Mesendoderm (in vitro differentiated cells): ENCODE data around the gene MVK.

Source experiments
- DNase-seq: peaks from one replicate; pipeline ENCODE4 v3.0.0; 2013
- H2AK5ac ChIP-seq: 2 replicates; pipeline ENCODE4 v1.6.1; 2013; ENCODE audit warnings: low read length, inconsistent platforms
- H2BK120ac ChIP-seq: 2 replicates; pipeline ENCODE4 v1.6.1; 2013; ENCODE audit warnings: low read depth, mild to moderate bottlenecking, low read length, moderate library complexity, mixed read lengths
- H2BK15ac ChIP-seq: replicated peaks from 2 replicates; pipeline ENCODE4 v1.6.1; 2013; ENCODE audit warnings: low read depth, mild to moderate bottlenecking, moderate library complexity
- H2BK5ac ChIP-seq: 2 replicates; pipeline ENCODE4 v1.6.1; 2013; ENCODE audit warnings: low read length, inconsistent platforms
- H3K18ac ChIP-seq: 2 replicates; pipeline ENCODE4 v1.6.1; 2013; ENCODE audit warnings: mild to moderate bottlenecking, low read length, mixed read lengths
- H3K23ac ChIP-seq: one replicate; pipeline ENCODE4 v1.6.1; 2013; ENCODE audit warnings: low read length
- H3K27ac ChIP-seq: 2 replicates; pipeline ENCODE4 v1.5.1; 2013; ENCODE audit warnings: low read depth, mild to moderate bottlenecking, inconsistent platforms, low read length, moderate library complexity
- H3K27me3 ChIP-seq: 2 replicates; pipeline ENCODE4 v1.6.1; 2013; ENCODE audit warnings: low read length, control low read depth, mild to moderate bottlenecking, inconsistent platforms; ENCODE audit not compliant: insufficient read depth, poor library complexity
- H3K36me3 ChIP-seq: 2 replicates; pipeline ENCODE4 v1.6.1; 2013; ENCODE audit warnings: low read length, inconsistent platforms; ENCODE audit not compliant: control insufficient read depth, insufficient read depth
- H3K4ac ChIP-seq: one replicate; pipeline ENCODE4 v1.6.1; 2013; ENCODE audit warnings: low read depth, mild to moderate bottlenecking, low read length, moderate library complexity
- H3K4me1 ChIP-seq: 2 replicates; pipeline ENCODE4 v1.6.1; 2013; ENCODE audit warnings: low read depth, low read length, inconsistent platforms; ENCODE audit not compliant: control insufficient read depth
- H3K4me2 ChIP-seq: 2 replicates; pipeline ENCODE4 v1.6.1; 2013; ENCODE audit warnings: low read length
- H3K4me3 ChIP-seq: 2 replicates; pipeline ENCODE4 v1.5.1; 2013; ENCODE audit warnings: mild to moderate bottlenecking, low read length
- H3K56ac ChIP-seq: one replicate; pipeline ENCODE4 v1.6.1; 2013; ENCODE audit warnings: low read length
- H3K79me1 ChIP-seq: 2 replicates; pipeline ENCODE4 v1.6.1; 2013; ENCODE audit warnings: low read length, inconsistent platforms
- H3K79me2 ChIP-seq: 2 replicates; pipeline ENCODE4 v1.6.1; 2013; ENCODE audit warnings: mild to moderate bottlenecking, low read length; ENCODE audit not compliant: control insufficient read depth, insufficient read depth
- H3K9ac ChIP-seq: 2 replicates; pipeline ENCODE4 v1.6.1; 2013; ENCODE audit warnings: low read length, inconsistent platforms
- H4K5ac ChIP-seq: one replicate; pipeline ENCODE4 v1.6.1; 2013; ENCODE audit warnings: low read length
- H4K8ac ChIP-seq: one replicate; pipeline ENCODE4 v1.6.1; 2013; ENCODE audit warnings: low read depth, mild to moderate bottlenecking, control low read depth, low read length, moderate library complexity
- WGBS: extraction: QIAGEN DNeasy Blood & Tissue Kit; methylation state at CpG from one replicate; pipeline ENCODE4 v1.1.7; 2013; ENCODE audit warnings: low lambda C conversion rate, missing lambda C conversion rate; ENCODE audit not compliant: insufficient coverage; ENCODE audit errors: extremely low coverage; 5-methylcytosine and 5-hydroxymethylcytosine counted together

Gene MVK

DNA sequence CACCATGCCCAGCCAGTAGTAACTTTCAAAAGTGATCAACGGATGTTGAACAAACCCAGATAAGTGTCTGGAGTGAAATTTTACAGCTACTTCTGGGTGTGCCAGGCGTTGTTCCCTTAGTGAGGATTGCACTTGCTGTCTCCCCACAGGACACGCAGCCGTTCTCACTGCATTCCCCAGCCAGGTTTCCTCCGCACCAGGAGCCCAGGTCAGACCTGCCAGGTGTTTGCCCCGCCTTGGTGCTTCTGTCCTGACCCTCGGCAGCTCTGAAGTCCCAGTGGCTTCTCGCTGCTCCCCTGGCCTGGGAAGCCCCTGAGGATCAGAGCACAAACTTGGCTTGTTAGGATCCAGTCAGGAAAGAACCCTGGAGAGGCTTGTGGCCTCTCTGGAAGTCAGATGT, 36.5 kb upstream of the MVK start:
- WGBS, result no CpG with 5 or more reads among the region's 8 CpGs
- Histone ChIP-seq H3K23ac (no peak overlapping the region), H4K8ac (no peak overlapping the region), H4K5ac (no peak overlapping the region), H3K4me2 (no peak overlapping the region), H3K4ac (no peak overlapping the region), H3K36me3 (no peaks in the 10 kb centered on the region), H3K4me1 (no peaks in the 10 kb centered on the region), H3K79me1 (no peaks in the 10 kb centered on the region), H3K56ac (no peak overlapping the region), H2BK15ac (no peak overlapping the region), H2AK5ac (no peak overlapping the region), H3K4me3 (no peak overlapping the region), H3K18ac (no peak overlapping the region), H3K79me2 (no peaks in the 10 kb centered on the region), H2BK120ac (no peak overlapping the region), H3K9ac (no peak overlapping the region), H3K27ac (no peak overlapping the region), H3K27me3 (no peaks in the 10 kb centered on the region), H2BK5ac (no peak overlapping the region)
- no peak for DNase-seq

DNA sequence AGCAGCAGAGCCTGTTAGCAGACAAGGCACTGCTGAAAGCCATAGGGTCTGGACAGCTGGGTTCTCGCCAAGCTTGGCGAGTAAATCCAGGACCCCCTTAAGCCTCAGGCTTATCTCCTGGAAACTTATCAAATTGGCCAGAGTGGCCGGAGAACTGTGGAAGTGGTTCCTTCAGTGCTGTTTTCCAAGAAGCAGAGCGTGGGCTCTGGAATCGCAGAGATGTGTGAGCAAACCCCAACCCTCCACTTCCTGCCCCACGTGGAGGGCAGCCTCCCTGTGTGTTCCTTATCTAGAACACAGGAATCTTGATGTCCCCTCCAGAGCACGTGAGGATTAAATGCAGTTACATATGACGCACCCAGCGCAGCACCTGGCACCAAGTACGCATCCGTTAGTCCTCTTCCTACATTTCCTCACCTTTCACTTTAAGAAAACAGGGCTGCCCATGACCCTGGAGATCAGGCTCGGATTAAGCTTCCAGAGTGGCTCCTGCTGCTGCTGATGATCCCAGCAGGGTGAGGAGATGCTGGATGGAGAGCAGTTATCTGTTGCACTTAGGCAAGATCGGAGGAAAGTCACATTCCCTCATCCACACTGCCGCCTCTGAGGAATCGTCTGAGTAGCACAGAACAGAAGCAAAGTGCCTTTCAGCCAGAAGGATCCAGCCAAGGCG, 35.3 kb upstream of the MVK start:
- Histone ChIP-seq H3K9ac (no peak overlapping the region), H3K36me3 (no peaks in the 10 kb centered on the region), H3K4me3 (no peak overlapping the region), H3K4me2 (no peak overlapping the region), H3K18ac (no peak overlapping the region), H2BK120ac (no peak overlapping the region), H3K4me1 (no peaks in the 10 kb centered on the region), H3K23ac (no peak overlapping the region), H3K56ac (no peak overlapping the region), H2BK15ac (no peak overlapping the region), H3K4ac (no peak overlapping the region), H3K27me3 (no peaks in the 10 kb centered on the region), H3K79me2 (no peaks in the 10 kb centered on the region), H3K79me1 (no peaks in the 10 kb centered on the region), H3K27ac (no peak overlapping the region), H4K5ac (no peak overlapping the region), H4K8ac (no peak overlapping the region), H2AK5ac (no peak overlapping the region), H2BK5ac (no peak overlapping the region)
- no CpG with 5 or more reads among the region's 16 CpGs for WGBS
- DNase-seq, result peak; percentile 13

DNA sequence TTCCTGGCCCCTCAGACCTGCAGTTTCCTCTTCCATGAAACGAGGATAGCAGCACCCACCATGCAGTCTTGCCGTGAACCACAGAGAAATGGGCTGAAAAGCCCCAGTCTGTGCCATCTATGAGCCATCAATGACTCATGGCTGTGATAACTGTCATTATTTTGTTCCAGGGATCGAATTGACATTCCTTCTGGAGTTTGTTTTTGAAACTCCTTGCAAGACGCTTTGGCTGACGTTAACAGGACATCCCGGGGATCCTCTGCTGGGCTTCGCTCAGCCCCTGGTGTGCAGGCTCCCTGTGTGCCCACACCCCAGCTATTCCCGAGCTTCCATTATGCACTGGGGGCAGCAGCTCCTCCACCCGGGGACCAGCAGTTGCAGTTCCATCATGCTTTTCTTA, 34.1 kb upstream of the MVK start:
- Histone ChIP-seq H3K79me2 (no peaks in the 10 kb centered on the region), H3K79me1 (no peaks in the 10 kb centered on the region), H3K36me3 (no peaks in the 10 kb centered on the region), H3K18ac (no peak overlapping the region), H3K23ac (no peak overlapping the region), H3K27ac (no peak overlapping the region), H3K27me3 (no peaks in the 10 kb centered on the region), H2AK5ac (no peak overlapping the region), H2BK120ac (no peak overlapping the region), H3K4me3 (no peak overlapping the region), H2BK15ac (no peak overlapping the region), H3K4me1 (no peaks in the 10 kb centered on the region), H4K5ac (no peak overlapping the region), H3K9ac (no peak overlapping the region), H4K8ac (no peak overlapping the region), H3K4me2 (no peak overlapping the region), H2BK5ac (no peak overlapping the region), H3K56ac (no peak overlapping the region), H3K4ac (no peak overlapping the region)
- no peak for DNase-seq
- WGBS, result no CpG with 5 or more reads among the region's 9 CpGs

DNA sequence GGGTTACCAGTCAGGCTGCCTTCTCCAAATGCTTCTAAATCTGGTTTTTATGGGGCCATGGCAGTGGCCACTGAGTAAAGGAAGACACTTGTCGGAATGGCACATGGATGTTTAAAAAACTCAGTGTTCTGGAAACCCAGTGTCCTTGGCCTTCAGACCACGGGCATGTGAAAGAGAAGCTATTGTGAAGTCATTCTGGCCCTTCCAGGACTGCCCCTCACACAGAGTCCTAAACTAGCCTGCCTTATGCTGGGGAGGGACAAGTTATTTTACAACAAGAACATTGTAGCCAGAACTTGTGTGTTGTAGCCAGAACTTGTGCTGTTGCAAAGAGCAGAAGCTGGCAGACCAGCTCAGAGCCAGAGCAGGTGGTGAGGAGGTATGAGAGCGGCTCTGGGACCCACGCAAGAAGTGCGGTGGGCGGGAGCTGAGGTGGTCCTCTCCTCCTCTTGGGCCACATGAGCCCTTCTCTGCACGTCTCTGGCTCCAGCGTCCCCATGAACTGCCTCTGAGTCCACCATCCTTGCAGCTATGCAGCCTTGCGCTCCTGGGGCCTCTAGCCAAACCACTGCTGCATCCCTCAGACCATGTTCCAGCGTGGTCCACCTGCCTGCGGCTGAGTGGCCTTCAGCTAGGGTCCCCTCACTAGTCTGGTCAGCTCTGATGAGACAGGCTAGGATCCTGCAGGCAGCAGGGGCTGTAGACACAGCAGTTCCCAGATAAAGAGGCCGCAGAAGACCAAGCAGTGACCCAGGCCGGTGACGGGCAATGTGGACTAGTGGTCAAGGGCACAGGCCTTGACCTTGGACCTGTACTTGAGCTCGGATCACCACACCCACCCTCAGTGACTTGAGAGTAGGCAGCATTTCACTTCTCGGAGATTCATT, 32.8 kb upstream of the MVK start:
- no peaks in the 10 kb centered on the region for H3K27me3 ChIP-seq
- H3K4me2 ChIP-seq, result no peak overlapping the region
- H3K79me2 ChIP-seq, result no peaks in the 10 kb centered on the region
- H3K36me3 ChIP-seq, result no peaks in the 10 kb centered on the region
- no peak overlapping the region for H3K56ac ChIP-seq
- no CpG with 5 or more reads among the region's 16 CpGs for WGBS
- H3K23ac ChIP-seq, result no peak overlapping the region
- H2BK120ac ChIP-seq, result no peak overlapping the region
- H4K5ac ChIP-seq, result no peak overlapping the region
- H3K4ac ChIP-seq, result no peak overlapping the region
- H2BK15ac ChIP-seq, result no peak overlapping the region
- H3K18ac ChIP-seq, result no peak overlapping the region
- H3K9ac ChIP-seq, result no peak overlapping the region
- H4K8ac ChIP-seq, result no peak overlapping the region
- H3K27ac ChIP-seq, result no peak overlapping the region
- DNase-seq, result no peak
- no peak overlapping the region for H3K4me3 ChIP-seq
- H3K4me1 ChIP-seq, result no peaks in the 10 kb centered on the region
- H2AK5ac ChIP-seq, result no peak overlapping the region
- no peak overlapping the region for H2BK5ac ChIP-seq
- no peaks in the 10 kb centered on the region for H3K79me1 ChIP-seq

DNA sequence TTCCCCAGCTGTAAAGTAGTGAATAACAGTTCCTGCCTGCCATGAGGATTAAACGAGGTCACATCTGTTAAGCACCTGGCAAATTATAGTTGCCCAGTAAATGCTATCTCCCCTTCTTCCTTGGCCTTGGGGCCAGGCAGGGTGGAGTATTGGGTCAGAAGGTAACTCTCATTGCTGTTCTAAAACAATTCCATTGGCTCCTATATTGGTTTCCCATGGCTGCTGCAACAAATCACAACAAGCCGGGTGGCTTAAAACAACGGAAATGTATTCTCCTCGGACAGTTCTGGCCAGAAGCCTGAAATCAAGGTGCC, 32.2 kb upstream of the MVK start:
- Histone ChIP-seq H3K36me3 (no peaks in the 10 kb centered on the region), H3K79me2 (no peaks in the 10 kb centered on the region), H2BK120ac (no peak overlapping the region), H3K27me3 (no peaks in the 10 kb centered on the region), H3K79me1 (no peaks in the 10 kb centered on the region), H3K23ac (no peak overlapping the region), H2BK5ac (no peak overlapping the region), H2AK5ac (no peak overlapping the region), H2BK15ac (no peak overlapping the region), H3K56ac (no peak overlapping the region), H3K4me1 (no peaks in the 10 kb centered on the region), H3K4ac (no peak overlapping the region), H4K8ac (no peak overlapping the region), H3K9ac (no peak overlapping the region), H3K4me2 (no peak overlapping the region), H4K5ac (no peak overlapping the region), H3K4me3 (no peak overlapping the region), H3K18ac (no peak overlapping the region), H3K27ac (no peak overlapping the region)
- no peak for DNase-seq
- WGBS, result no CpG with 5 or more reads among the region's 4 CpGs
